Fibroblast of lung (primary cell): ENCODE measurements around the gene XRRA1.

Source experiments
- CTCF ChIP-seq, 2 donors: IDR thresholded peaks in 1 of 2; conservative IDR thresholded peaks in 1 of 2; 1 replicate in 1 of 2; 2 replicates in 1 of 2; pipeline ENCODE4 v1.5.1; 2011 to 2012; ENCODE audit warnings: low read length in 2 of 2, control low read depth in 1 of 2, inconsistent platforms in 1 of 2, low read depth in 1 of 2, mild to moderate bottlenecking in 1 of 2
- EZH2 ChIP-seq: IDR thresholded peaks from 2 replicates; pipeline ENCODE4 v1.5.1; 2012; ENCODE audit warnings: low read length, control low read depth, mild to moderate bottlenecking; ENCODE audit errors: missing control alignments

DNA sequence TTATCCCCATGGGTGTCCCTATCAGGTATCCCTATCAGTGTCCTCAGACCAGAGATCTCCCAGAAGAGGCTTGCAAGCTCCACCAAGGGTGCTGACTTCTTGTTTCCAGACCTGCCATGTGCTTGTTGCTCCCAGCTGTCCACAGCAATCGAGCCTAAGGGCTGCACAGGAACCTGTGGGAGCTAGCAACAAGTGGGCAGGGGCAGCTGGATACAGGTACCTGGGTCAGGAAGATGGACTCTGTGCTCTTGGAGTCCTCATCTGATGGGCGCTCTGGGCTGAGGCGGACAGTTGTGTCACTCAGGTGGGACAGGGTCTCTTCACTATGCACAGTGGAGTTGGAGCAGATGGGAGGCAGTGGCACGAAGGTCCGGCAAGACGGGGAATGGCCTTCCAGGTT is 101.0 kb downstream of the XRRA1 start:
- no peak for TF ChIP-seq CTCF (conservative IDR thresholded peaks at IDR 0.05 in 1 of 2, IDR thresholded peaks at IDR 0.05 in 1 of 2; ENCODE audit: low read depth in 1 of 2, low read length in 2 of 2)
- TF ChIP-seq EZH2 = no peak
